ENCODE results near the gene LZTS3.
"Not testable (repeated sequence)": the region's sequence is repeated elsewhere in the genome, so short reads cannot be mapped to it uniquely, and the experiment has no call there.

LZTS3 gene

GRCh38 chr20:3141757-3142156 is 31.6 kb downstream of the LZTS3 start:
- DNase-seq (ENCODE audit: low read depth in 3 of 3, low spot score in 1 of 3) = no peak

- DNase-seq (ENCODE audit: low read depth in 3 of 3, low spot score in 1 of 3) = no peak
Measured at GRCh38 chr20:3137492-3137891, 35.9 kb downstream of the LZTS3 start.

GRCh38 chr20:3135507-3136070 is 37.8 kb downstream of the LZTS3 start:
- DNase-seq (ENCODE audit: low read depth in 3 of 3, low spot score in 1 of 3) = no peak

GRCh38 chr20:3134151-3134550 is 39.2 kb downstream of the LZTS3 start:
- no peak for DNase-seq (ENCODE audit: low read depth in 3 of 3, low spot score in 1 of 3)

GRCh38 chr20:3133155-3133554 is 40.2 kb downstream of the LZTS3 start:
- DNase-seq (ENCODE audit: low read depth in 3 of 3, low spot score in 1 of 3) = no peak

DNA sequence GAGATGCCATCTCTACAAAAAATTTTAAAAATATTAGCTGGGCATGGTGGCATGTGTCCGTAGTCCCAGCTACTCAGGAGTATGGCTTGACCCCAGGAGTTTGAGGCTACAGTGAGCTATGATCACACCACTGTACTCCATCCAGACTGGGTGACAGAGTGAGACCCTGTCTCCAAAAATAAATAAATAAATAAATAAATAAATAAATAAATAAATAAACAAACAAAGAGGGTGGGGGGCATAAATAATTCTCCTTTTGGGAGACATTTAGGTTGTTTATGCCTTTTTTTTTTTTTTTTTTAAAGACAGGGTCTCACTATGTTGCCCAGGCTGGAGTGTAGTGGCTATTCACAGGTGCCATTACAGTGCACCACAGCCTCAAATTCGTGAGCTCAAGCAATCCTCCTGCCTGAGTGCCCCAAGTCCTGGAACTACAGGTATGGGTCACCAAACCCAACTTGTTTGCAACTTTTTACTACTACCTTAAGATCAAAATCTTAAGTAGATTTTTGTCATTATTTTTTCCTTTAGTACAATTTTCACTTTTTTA is 43.2 kb downstream of the LZTS3 start:
- DNase-seq (ENCODE audit: low read depth in 3 of 3, low spot score in 1 of 3) = no peak

GRCh38 chr20:3129094-3129493 is 44.3 kb downstream of the LZTS3 start:
- DNase-seq (ENCODE audit: low read depth in 3 of 3, low spot score in 1 of 3) = no peak

GRCh38 chr20:3128275-3128984 is 44.9 kb downstream of the LZTS3 start:
- no peak for DNase-seq (ENCODE audit: low read depth in 3 of 3, low spot score in 1 of 3)

- DNase-seq (ENCODE audit: low read depth in 3 of 3, low spot score in 1 of 3) = no peak
Measured at GRCh38 chr20:3126527-3126859, 46.9 kb downstream of the LZTS3 start.

DNA sequence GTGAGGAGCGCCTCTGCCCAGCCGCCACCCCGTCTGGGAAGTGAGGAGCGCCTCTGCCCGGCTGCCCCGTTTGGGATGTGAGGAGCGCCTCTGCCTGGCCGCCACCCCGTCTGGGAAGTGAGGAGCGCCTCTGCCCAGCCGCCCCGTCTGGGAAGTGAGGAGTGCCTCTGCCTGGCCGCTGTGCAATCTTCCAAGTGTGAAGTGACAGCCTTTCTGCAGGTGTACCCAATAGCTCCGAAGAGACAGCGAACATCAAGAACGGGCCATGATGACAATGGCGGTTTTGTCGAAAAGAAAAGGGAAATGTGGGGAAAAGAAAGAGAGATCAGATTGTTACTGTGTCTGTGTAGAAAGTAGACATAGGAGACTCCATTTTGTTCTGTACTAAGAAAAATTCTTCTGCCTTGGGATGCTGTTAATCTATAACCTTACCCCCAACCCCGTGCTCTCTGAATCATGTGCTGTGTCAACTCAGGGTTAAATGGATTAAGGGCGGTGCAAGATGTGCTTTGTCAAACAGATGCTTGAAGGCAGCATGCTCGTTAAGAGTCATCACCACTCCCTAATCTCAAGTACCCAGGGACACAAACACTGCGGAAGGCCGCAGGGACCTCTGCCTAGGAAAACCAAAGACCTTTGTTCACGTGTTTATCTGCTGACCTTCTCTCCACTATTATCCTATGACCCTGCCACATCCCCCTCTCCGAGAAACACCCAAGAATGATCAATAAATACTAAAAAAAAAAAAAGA is 47.4 kb downstream of the LZTS3 start:
- DNase-seq (ENCODE audit: low read depth in 3 of 3, low spot score in 1 of 3) = not testable (repeated sequence)

GRCh38 chr20:3124773-3125560 is 48.4 kb downstream of the LZTS3 start:
- DNase-seq (ENCODE audit: low read depth in 3 of 3, low spot score in 1 of 3) = not testable (repeated sequence)

GRCh38 chr20:3124163-3124562 is 49.2 kb downstream of the LZTS3 start:
- DNase-seq (ENCODE audit: low read depth in 3 of 3, low spot score in 1 of 3) = not testable (repeated sequence)

DNA sequence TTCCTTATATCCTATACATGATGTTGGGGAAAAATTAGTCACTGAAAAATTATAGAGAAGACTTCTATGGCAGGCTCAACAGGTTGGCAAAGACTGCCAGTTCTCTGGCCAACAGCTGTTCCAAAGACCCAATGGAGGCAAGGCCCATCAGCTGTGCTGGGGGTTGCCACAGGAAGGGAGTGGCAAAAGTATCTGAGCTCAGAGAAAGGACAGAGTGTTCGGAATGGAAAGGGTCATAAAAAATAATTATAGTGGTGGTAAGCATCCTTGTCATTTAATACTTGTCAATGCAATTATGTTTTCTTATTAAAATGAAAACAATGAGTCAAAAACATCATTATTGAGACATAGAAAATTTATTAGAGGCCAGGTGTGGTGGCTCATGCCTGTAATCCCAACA is 49.8 kb downstream of the LZTS3 start:
- DNase-seq (ENCODE audit: low read depth in 3 of 3, low spot score in 1 of 3) = no peak

GRCh38 chr20:3121955-3122610 is 51.3 kb downstream of the LZTS3 start:
- no peak for DNase-seq (ENCODE audit: low read depth in 3 of 3, low spot score in 1 of 3)

GRCh38 chr20:3121271-3121911 is 52.0 kb downstream of the LZTS3 start:
- no peak for DNase-seq (ENCODE audit: low read depth in 3 of 3, low spot score in 1 of 3)

DNA sequence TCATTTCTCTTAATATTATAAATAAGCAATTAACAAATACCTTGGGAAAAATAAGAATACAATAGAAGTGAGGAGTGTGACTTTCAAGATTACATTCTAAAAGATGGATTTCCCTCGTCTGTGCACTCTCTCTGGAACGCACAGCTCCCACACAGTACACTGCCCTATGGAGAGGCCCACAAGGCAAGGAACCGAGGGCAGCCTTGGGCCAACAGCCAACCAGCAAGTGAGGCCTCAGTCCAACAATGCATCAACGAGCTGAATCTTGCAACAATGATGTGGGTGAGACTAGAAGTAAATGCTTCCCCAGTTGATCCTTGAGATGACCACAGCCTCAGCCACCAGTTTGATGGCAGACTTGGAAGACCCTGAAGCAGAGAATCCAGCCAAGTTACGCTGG is 54.3 kb downstream of the LZTS3 start:
- DNase-seq (ENCODE audit: low read depth in 3 of 3, low spot score in 1 of 3) = no peak

GRCh38 chr20:3117839-3118379 is 55.4 kb downstream of the LZTS3 start:
- DNase-seq (ENCODE audit: low read depth in 3 of 3, low spot score in 1 of 3) = peak in 1 of 3 donors; percentile 22

DNA sequence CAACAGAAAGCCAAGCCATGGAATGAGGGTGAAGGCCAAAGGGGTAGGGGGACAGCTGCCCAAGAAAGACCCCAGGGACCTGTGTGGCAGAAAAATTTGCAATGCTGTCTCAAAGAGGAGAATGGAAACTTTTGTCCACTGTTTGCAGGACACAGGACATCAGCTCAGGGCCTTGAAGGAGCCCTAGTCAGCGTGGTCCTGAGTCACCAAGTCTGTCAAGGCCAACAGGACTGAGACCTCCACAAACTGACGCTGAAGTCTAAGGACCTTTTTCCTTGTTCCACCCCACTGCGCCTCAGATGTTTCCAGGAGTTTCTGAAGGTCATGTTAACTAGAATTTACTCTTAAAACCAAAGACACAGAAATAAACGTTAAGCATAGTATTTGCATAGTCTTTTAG is 57.0 kb downstream of the LZTS3 start:
- no peak for DNase-seq (ENCODE audit: low read depth in 3 of 3, low spot score in 1 of 3)

- DNase-seq (ENCODE audit: low read depth in 3 of 3, low spot score in 1 of 3) = no peak
Measured at GRCh38 chr20:3115190-3116107, 57.9 kb downstream of the LZTS3 start.
